Ishikawa (cell line): ENCODE measurements around the gene MIER2.

Experiments used
- CREB1 ChIP-seq: IDR thresholded peaks from 2 replicates; pipeline ENCODE4 v1.6.1; 2012; ENCODE audit warnings: low read depth
- EP300 ChIP-seq: IDR thresholded peaks from 2 replicates; pipeline ENCODE4 v1.6.1; 2012; ENCODE audit warnings: borderline replicate concordance
- FOXM1 ChIP-seq: IDR thresholded peaks from 2 replicates; pipeline ENCODE4 v1.6.1; 2012; ENCODE audit warnings: low read depth, borderline replicate concordance
- RAD21 ChIP-seq: IDR thresholded peaks from 2 replicates; pipeline ENCODE4 v1.6.1; 2012; ENCODE audit warnings: low read depth
- YY1 ChIP-seq: IDR thresholded peaks from 2 replicates; pipeline ENCODE4 v1.6.1; 2012; ENCODE audit warnings: low read depth
- TF ChIP-seq, protein P1 (sequence below): IDR thresholded peaks from 2 replicates; pipeline ENCODE4 v1.6.1; 2012
- TF ChIP-seq, protein P2 (sequence below): IDR thresholded peaks from 2 replicates; pipeline ENCODE4 v1.6.1; 2012; ENCODE audit warnings: low read depth, mild to moderate bottlenecking

DNA sequence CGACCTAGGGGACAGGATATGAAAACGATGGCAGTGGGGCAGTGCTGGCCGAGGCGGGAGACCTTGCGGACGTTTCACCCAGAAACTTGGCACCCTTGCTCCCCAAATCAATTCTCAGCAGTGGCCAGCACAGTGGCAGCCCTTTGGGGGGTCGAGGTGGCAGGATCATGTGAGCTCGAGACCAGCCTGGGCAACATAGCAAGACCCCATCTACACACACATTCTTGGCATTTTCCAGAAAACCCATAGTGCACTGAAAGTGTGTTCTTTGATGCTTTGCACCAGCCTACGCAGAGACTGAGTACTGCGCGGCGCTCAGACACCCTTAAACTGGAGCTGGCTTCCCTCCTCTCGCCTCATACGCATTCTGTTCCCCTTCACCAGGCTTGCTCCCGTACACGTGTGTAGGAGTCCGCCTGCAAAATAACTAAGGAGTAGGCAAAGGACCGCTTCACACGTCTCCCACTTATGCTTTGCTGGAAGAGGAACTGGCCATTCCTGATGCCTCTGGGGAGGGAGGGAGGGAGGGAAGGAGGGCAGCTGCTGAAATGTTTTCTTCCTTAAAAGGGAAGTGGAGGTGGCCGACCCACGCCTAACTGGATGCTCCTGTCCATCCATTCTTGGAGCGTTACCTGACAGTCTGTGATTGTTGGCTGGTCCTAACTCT, 23.5 kb upstream of the MIER2 start:
- no peak for TF ChIP-seq EP300
- no peak for TF ChIP-seq CREB1
- TF ChIP-seq YY1 = no peak
- TF ChIP-seq, protein P1, sequence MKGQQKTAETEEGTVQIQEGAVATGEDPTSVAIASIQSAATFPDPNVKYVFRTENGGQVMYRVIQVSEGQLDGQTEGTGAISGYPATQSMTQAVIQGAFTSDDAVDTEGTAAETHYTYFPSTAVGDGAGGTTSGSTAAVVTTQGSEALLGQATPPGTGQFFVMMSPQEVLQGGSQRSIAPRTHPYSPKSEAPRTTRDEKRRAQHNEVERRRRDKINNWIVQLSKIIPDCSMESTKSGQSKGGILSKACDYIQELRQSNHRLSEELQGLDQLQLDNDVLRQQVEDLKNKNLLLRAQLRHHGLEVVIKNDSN = no peak
- no peak for TF ChIP-seq RAD21
- TF ChIP-seq, protein P2, sequence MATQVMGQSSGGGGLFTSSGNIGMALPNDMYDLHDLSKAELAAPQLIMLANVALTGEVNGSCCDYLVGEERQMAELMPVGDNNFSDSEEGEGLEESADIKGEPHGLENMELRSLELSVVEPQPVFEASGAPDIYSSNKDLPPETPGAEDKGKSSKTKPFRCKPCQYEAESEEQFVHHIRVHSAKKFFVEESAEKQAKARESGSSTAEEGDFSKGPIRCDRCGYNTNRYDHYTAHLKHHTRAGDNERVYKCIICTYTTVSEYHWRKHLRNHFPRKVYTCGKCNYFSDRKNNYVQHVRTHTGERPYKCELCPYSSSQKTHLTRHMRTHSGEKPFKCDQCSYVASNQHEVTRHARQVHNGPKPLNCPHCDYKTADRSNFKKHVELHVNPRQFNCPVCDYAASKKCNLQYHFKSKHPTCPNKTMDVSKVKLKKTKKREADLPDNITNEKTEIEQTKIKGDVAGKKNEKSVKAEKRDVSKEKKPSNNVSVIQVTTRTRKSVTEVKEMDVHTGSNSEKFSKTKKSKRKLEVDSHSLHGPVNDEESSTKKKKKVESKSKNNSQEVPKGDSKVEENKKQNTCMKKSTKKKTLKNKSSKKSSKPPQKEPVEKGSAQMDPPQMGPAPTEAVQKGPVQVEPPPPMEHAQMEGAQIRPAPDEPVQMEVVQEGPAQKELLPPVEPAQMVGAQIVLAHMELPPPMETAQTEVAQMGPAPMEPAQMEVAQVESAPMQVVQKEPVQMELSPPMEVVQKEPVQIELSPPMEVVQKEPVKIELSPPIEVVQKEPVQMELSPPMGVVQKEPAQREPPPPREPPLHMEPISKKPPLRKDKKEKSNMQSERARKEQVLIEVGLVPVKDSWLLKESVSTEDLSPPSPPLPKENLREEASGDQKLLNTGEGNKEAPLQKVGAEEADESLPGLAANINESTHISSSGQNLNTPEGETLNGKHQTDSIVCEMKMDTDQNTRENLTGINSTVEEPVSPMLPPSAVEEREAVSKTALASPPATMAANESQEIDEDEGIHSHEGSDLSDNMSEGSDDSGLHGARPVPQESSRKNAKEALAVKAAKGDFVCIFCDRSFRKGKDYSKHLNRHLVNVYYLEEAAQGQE = no peak
- no peak for TF ChIP-seq FOXM1
